ENCODE data around the gene FLII. TPM values are rescaled to one million over a fixed set of nuclear protein-coding genes. Genes with fewer than 3 reads are reported as not detected.

Gene FLII
- total RNA-seq = 100 to 1,000 TPM; 307 to 321 TPM

GRCh38 chr17:18258356-18259038 is at the start of gene FLII:
FLII (minus strand) TSS chr17:18258738; CDS start chr17:18258690, 48 bp downstream.

GRCh38 chr17:18260332-18261145 is 2.0 kb upstream of the FLII start, which contains the start of gene MIEF2:
MIEF2 (plus strand) TSS chr17:18260662; CDS start chr17:18262721, 2,059 bp downstream.

GRCh38 chr17:18225121-18225641 is 33.4 kb downstream of the FLII start, which contains the start of gene LLGL1:
LLGL1 (plus strand) TSS chr17:18225635; CDS start chr17:18225683, 48 bp downstream.

Other genes starting within 250 kb of the FLII start
- gene ATPAF2, start 219.6 kb downstream of the FLII start, total RNA-seq = 10 to 100 TPM; 19.3 to 20.6 TPM
- gene GID4, start 219.3 kb downstream of the FLII start, total RNA-seq = 10 to 100 TPM in 1 of 2 experiments, 1 to 10 TPM in 1; 9.7 to 10.4 TPM
- gene DRG2, start 170.8 kb downstream of the FLII start, total RNA-seq = 10 to 100 TPM; 46.6 to 47.8 TPM
- under 1 TPM; 0.38 to 0.55 TPM for gene MYO15A, start 150.0 kb downstream of the FLII start, total RNA-seq
- gene ALKBH5, start 74.9 kb downstream of the FLII start, total RNA-seq = 100 to 1,000 TPM; 104 to 106 TPM
- 10 to 100 TPM; 19.3 to 19.6 TPM for gene LLGL1, start 33.1 kb downstream of the FLII start, total RNA-seq
- gene MIEF2, start 1.9 kb upstream of the FLII start, total RNA-seq = 10 to 100 TPM in 1 of 2 experiments, 1 to 10 TPM in 1; 8.2 to 10.3 TPM
- gene TOP3A, start 56.3 kb upstream of the FLII start, total RNA-seq = 10 to 100 TPM; 49.9 to 55.0 TPM
- gene SMCR8, start 56.6 kb upstream of the FLII start, total RNA-seq = 10 to 100 TPM; 24.2 to 26.2 TPM
- 10 to 100 TPM; 33.0 to 33.1 TPM for gene SHMT1, start 104.8 kb upstream of the FLII start, total RNA-seq
- not detected for gene EVPLL, start 119.0 kb upstream of the FLII start, total RNA-seq
- 1 to 10 TPM; 1.2 to 1.4 TPM for gene LGALS9C, start 218.1 kb upstream of the FLII start, total RNA-seq

Data from activated naive CD4-positive, alpha-beta T cell treated with anti-CD3 and anti-CD28 coated beads, Interleukin-2, amount 10 ng/mL, durations not matched to agents 5 hours and 36 hours (primary cell).